D721Med (cell line): ENCODE data around the gene BEX4.

Experiments
- DNase-seq: peaks from one replicate; pipeline ENCODE4 v3.0.0; 2011; ENCODE audit warnings: low spot score; ENCODE audit not compliant: insufficient read length
- FAIRE-seq: peaks from 2 replicates; lab custom pipeline; 2011; peaks lifted over from hg19 to GRCh38; lab: Jason Lieb, UNC
- CTCF ChIP-seq: IDR thresholded peaks from 2 replicates; pipeline ENCODE4 v1.5.1; 2012; ENCODE audit warnings: mild to moderate bottlenecking, control low read depth; ENCODE audit not compliant: insufficient read depth; ENCODE audit errors: missing control alignments

Gene BEX4

GRCh38 chrX:103248553-103248952 lies 33.6 kb downstream of the BEX4 start:
- DNase-seq (no peak), FAIRE-seq (peak; percentile 16)
- peak; percentile 38 for TF ChIP-seq CTCF

- no peak for TF ChIP-seq CTCF
- FAIRE-seq, result no peak
- DNase-seq, result no peak
Measured at GRCh38 chrX:103249805-103250204, 34.9 kb downstream of the BEX4 start.

- no peak for DNase-seq
- FAIRE-seq, result no peak
- no peak for TF ChIP-seq CTCF
Measured at GRCh38 chrX:103250977-103251376, 36.1 kb downstream of the BEX4 start.

GRCh38 chrX:103253608-103254007 lies 38.7 kb downstream of the BEX4 start:
- no peak for TF ChIP-seq CTCF
- DNase-seq (no peak), FAIRE-seq (no peak)

- no peak for DNase-seq
Measured at GRCh38 chrX:103254171-103254824, 39.4 kb downstream of the BEX4 start.

GRCh38 chrX:103254921-103255493 lies 40.1 kb downstream of the BEX4 start, which contains the start of gene TCEAL8:
TSS of gene TCEAL8 (minus strand) at chrX:103255155. CDS start at chrX:103253979, 1,176 bp downstream.
- TF ChIP-seq CTCF, result no peak
- FAIRE-seq (no peak), DNase-seq (peak; percentile 15)

More at GRCh38 chrX:103254171-103254824, 39.4 kb downstream of the BEX4 start:
- TF ChIP-seq CTCF, result no peak
- no peak for FAIRE-seq

- DNase-seq, result no peak
- no peak for TF ChIP-seq CTCF
- no peak for FAIRE-seq
Measured at GRCh38 chrX:103256651-103257050, 41.7 kb downstream of the BEX4 start.
